ENCODE data around the gene TMEM255A.

DNA sequence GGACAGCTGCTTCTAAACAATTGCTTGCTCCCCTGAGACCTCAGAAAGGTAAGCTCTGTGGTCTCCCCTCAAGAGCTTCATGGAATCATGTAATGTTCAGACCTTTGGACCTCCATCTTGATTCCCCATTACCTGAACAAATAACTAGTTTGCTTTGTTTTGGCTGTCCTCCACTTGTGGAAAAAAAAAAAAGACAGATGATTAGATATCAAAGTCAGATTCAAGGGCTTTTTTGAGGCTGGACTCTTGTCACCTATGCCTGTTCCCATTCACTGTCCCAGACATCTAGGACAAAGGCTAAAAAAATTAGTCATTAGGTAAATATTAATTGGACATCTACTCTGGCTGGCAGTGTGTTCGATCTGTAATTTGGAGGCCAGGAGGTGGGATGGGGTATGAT, 13.3 kb downstream of the TMEM255A start:
- TF ChIP-seq, protein P1, sequence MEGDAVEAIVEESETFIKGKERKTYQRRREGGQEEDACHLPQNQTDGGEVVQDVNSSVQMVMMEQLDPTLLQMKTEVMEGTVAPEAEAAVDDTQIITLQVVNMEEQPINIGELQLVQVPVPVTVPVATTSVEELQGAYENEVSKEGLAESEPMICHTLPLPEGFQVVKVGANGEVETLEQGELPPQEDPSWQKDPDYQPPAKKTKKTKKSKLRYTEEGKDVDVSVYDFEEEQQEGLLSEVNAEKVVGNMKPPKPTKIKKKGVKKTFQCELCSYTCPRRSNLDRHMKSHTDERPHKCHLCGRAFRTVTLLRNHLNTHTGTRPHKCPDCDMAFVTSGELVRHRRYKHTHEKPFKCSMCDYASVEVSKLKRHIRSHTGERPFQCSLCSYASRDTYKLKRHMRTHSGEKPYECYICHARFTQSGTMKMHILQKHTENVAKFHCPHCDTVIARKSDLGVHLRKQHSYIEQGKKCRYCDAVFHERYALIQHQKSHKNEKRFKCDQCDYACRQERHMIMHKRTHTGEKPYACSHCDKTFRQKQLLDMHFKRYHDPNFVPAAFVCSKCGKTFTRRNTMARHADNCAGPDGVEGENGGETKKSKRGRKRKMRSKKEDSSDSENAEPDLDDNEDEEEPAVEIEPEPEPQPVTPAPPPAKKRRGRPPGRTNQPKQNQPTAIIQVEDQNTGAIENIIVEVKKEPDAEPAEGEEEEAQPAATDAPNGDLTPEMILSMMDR (IDR thresholded peaks at IDR 0.05): no peak
- TF ChIP-seq POLR2A (IDR thresholded peaks at IDR 0.05) (no peak), POLR2AphosphoS5 (IDR thresholded peaks at IDR 0.05; ENCODE audit: insufficient read depth in 1 of 2, low read depth in 1 of 2) (no peak)

Data from vagina (tissue), 2 donors.